GM23338 (cell line): ENCODE data around the gene ANKRD31. TPM values are rescaled to one million over a fixed set of nuclear protein-coding genes. Genes with fewer than 3 reads are reported as not detected.

Experiments used
- ATAC-seq: fragments of 200-7000 bp; cut with Tn5 transposase; 3 replicates; pipeline ENCODE4 v1.9.1; 2020
- DNase-seq: peaks from one replicate; pipeline ENCODE4 v3.0.0-alpha.2; 2015; ENCODE audit warnings: low spot score
- H2AFZ ChIP-seq: fragments of 200-600 bp; sonication (generic); 2 replicates; pipeline ENCODE4 v1.8.0; 2016; ENCODE audit warnings: antibody characterized with exemption, mild to moderate bottlenecking, moderate library complexity
- H3F3A ChIP-seq: fragments of 200-600 bp; sonication (generic); replicated peaks from 2 replicates; pipeline ENCODE4 v1.8.0; 2017; ENCODE audit warnings: antibody characterized with exemption, mixed run types, low read depth
- H3K27ac ChIP-seq: fragments of 200-600 bp; sonication (generic); 2 replicates; pipeline ENCODE4 v1.6.1; 2016; ENCODE audit warnings: low read depth
- H3K27me3 ChIP-seq: fragments of 200-600 bp; sonication (generic); 2 replicates; pipeline ENCODE4 v1.8.0; 2016; ENCODE audit warnings: mild to moderate bottlenecking, mixed run types, moderate library complexity; ENCODE audit not compliant: insufficient read depth
- H3K36me3 ChIP-seq: fragments of 200-600 bp; sonication (generic); 2 replicates; pipeline ENCODE4 v1.8.0; 2016; ENCODE audit warnings: mild to moderate bottlenecking; ENCODE audit not compliant: insufficient read depth
- H3K4me1 ChIP-seq: fragments of 200-600 bp; sonication (generic); 2 replicates; pipeline ENCODE4 v1.8.0; 2016; ENCODE audit warnings: mild to moderate bottlenecking, moderate library complexity; ENCODE audit not compliant: insufficient read depth
- H3K4me2 ChIP-seq: fragments of 200-600 bp; sonication (generic); 2 replicates; pipeline ENCODE4 v1.7.1; 2017; ENCODE audit warnings: mixed run types
- H3K4me3 ChIP-seq: fragments of 200-600 bp; sonication (generic); 2 replicates; pipeline ENCODE4 v1.6.1; 2016; ENCODE audit warnings: mixed run types
- H3K79me2 ChIP-seq: fragments of 200-600 bp; sonication (generic); replicated peaks from 2 replicates; pipeline ENCODE4 v1.8.0; 2017; ENCODE audit warnings: mild to moderate bottlenecking; ENCODE audit not compliant: insufficient read depth
- H3K9me2 ChIP-seq: fragments of 200-600 bp; sonication (generic); 2 replicates; pipeline ENCODE4 v1.8.0; 2017; ENCODE audit not compliant: insufficient read depth
- H4K20me1 ChIP-seq: fragments of 200-600 bp; sonication (generic); replicated peaks from 2 replicates; pipeline ENCODE4 v1.8.0; 2017; ENCODE audit warnings: mild to moderate bottlenecking; ENCODE audit not compliant: insufficient read depth
- H3K27ac Mint-ChIP-seq: 2 replicates; pipeline ENCODE4 v1.8.0; 2020; ENCODE audit warnings: inconsistent platforms, mild to moderate bottlenecking, moderate library complexity, mixed read lengths
- H3K27me3 Mint-ChIP-seq: 3 replicates; pipeline ENCODE4 v1.8.0; 2022; ENCODE audit warnings: low read depth, mild to moderate bottlenecking, moderate library complexity, mixed read lengths, inconsistent platforms; ENCODE audit not compliant: insufficient read depth, poor library complexity
- H3K36me3 Mint-ChIP-seq: 3 replicates; pipeline ENCODE4 v1.8.0; 2021; ENCODE audit warnings: low read depth, mild to moderate bottlenecking, inconsistent platforms, moderate library complexity, mixed read lengths
- H3K4me1 Mint-ChIP-seq: 3 replicates; pipeline ENCODE4 v1.8.0; 2020; ENCODE audit warnings: mild to moderate bottlenecking, inconsistent platforms, mixed read lengths
- H3K4me3 Mint-ChIP-seq: 3 replicates; pipeline ENCODE4 v1.8.0; 2021; ENCODE audit warnings: moderate library complexity, mild to moderate bottlenecking, inconsistent platforms, mixed read lengths
- H3K9me3 Mint-ChIP-seq: 3 replicates; pipeline ENCODE4 v1.8.0; 2020; ENCODE audit warnings: moderate library complexity, mild to moderate bottlenecking, inconsistent platforms, mixed read lengths
- EZH2 ChIP-seq: fragments of 200-600 bp; sonication (generic); IDR thresholded peaks from one replicate; pipeline ENCODE4 v1.8.0; 2017; ENCODE audit warnings: antibody characterized with exemption, mild to moderate bottlenecking, low read depth; ENCODE audit not compliant: unreplicated experiment
- EZH2phosphoT487 ChIP-seq: fragments of 200-600 bp; sonication (generic); IDR thresholded peaks from one replicate; pipeline ENCODE4 v1.8.1; 2018; ENCODE audit warnings: antibody characterized with exemption; ENCODE audit not compliant: unreplicated experiment
- NANOG ChIP-seq: IDR thresholded peaks from 2 replicates; pipeline ENCODE4 v1.6.1; 2016; ENCODE audit warnings: antibody characterized with exemption, borderline replicate concordance
- ZNF331 ChIP-seq: fragments of 250-450 bp; sonication (Bioruptor Pico); IDR thresholded peaks from 2 replicates; pipeline ENCODE4 v1.5.0; 2020; ENCODE audit warnings: low read depth, mild to moderate bottlenecking, moderate library complexity
- polyA plus RNA-seq: library from polyadenylated mRNA; unstranded; fragments of >200 nt; fragmentation: Nextera tagmentation; extraction: Ambion mirVana; gene quantifications from 2 replicates; pipeline ENCODE4 v1.2.1, GENCODE V29; 2016
- total RNA-seq: library from RNA; depleted of rRNA; stranded (reverse); fragments of >200 nt; shearing (Covaris generic); gene quantifications from 2 replicates; pipeline ENCODE4 v1.2.3, GENCODE V29; 2014
- TF ChIP-seq, protein P1 (sequence below): fragments of 250-450 bp; sonication (Bioruptor Pico); IDR thresholded peaks from 2 replicates; pipeline ENCODE4 v1.5.0; 2020; ENCODE audit warnings: mild to moderate bottlenecking, moderate library complexity
- TF ChIP-seq, protein P2 (sequence below), 2 experiments: fragments of 200-600 bp in 1 of 2; sonication (generic) in 1 of 2; conservative IDR thresholded peaks; 2 replicates each; pipeline versions ENCODE4 v1.5.1 to v1.6.1; 2016 to 2017; ENCODE audit warnings: antibody characterized with exemption in 2 of 2, low read depth in 2 of 2, mild to moderate bottlenecking in 2 of 2, moderate library complexity in 1 of 2

Gene ANKRD31
- total and polyA plus RNA-seq, 2 experiments from 2014 or later, result 0.18 to 0.59 TPM

DNA sequence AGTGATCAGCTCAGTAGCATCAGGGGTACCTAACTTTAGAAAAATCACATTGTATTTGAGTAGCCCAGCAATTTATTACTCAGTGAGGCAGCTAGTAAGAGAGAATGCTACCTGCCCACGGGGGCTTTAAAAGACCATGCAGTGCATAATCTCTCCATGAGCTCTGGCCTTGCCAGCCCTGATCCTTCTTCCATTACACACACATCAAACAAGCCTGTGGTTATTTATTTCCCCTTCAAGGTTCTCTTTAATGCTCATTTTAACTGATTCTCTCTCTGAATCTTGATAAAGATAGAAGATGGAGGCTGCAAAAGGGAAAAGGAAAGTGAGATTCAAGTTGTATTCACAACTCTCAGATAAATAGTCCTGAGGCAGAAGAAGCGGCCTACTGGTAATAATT is 22.3 kb downstream of the ANKRD31 start (continued):
- TF ChIP-seq ZNF331 (CRISPR knock-in tag) (no peak), EZH2 (no peak)

DNA sequence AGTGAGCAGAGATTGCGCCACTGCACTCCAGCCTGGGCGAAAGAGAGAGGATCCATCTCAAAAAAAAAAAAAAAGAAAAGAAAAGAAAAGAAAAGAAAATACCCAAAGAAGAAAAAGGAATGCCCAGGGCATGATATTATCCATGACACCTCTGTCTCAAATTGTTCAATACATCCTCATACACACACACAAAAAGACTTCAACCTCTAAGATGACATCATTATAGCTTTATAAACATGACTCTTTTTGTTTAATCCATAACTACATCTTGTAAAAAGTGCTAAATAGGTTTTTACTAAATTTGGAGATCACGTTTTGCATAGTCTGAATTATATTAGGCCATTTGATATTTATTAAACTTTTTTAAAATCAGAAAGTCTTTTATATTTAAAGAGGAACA is 33.1 kb downstream of the ANKRD31 start:
- H3F3A ChIP-seq, result no peaks in the 10 kb centered on the region
- DNase-seq (no peak), ATAC-seq (no peak)
- H3K36me3 ChIP-seq, result no peaks in the 10 kb centered on the region
- Mint-ChIP-seq H3K27me3 (no peaks in the 10 kb centered on the region), H3K27ac (no peak overlapping the region), H3K4me1 (no peaks in the 10 kb centered on the region), H3K4me3 (no peak overlapping the region), H3K36me3 (no peaks in the 10 kb centered on the region), H3K9me3 (no peaks in the 10 kb centered on the region)
- no peaks in the 10 kb centered on the region for H4K20me1 ChIP-seq
- no peak overlapping the region for H3K27ac ChIP-seq
- TF ChIP-seq, protein P1, sequence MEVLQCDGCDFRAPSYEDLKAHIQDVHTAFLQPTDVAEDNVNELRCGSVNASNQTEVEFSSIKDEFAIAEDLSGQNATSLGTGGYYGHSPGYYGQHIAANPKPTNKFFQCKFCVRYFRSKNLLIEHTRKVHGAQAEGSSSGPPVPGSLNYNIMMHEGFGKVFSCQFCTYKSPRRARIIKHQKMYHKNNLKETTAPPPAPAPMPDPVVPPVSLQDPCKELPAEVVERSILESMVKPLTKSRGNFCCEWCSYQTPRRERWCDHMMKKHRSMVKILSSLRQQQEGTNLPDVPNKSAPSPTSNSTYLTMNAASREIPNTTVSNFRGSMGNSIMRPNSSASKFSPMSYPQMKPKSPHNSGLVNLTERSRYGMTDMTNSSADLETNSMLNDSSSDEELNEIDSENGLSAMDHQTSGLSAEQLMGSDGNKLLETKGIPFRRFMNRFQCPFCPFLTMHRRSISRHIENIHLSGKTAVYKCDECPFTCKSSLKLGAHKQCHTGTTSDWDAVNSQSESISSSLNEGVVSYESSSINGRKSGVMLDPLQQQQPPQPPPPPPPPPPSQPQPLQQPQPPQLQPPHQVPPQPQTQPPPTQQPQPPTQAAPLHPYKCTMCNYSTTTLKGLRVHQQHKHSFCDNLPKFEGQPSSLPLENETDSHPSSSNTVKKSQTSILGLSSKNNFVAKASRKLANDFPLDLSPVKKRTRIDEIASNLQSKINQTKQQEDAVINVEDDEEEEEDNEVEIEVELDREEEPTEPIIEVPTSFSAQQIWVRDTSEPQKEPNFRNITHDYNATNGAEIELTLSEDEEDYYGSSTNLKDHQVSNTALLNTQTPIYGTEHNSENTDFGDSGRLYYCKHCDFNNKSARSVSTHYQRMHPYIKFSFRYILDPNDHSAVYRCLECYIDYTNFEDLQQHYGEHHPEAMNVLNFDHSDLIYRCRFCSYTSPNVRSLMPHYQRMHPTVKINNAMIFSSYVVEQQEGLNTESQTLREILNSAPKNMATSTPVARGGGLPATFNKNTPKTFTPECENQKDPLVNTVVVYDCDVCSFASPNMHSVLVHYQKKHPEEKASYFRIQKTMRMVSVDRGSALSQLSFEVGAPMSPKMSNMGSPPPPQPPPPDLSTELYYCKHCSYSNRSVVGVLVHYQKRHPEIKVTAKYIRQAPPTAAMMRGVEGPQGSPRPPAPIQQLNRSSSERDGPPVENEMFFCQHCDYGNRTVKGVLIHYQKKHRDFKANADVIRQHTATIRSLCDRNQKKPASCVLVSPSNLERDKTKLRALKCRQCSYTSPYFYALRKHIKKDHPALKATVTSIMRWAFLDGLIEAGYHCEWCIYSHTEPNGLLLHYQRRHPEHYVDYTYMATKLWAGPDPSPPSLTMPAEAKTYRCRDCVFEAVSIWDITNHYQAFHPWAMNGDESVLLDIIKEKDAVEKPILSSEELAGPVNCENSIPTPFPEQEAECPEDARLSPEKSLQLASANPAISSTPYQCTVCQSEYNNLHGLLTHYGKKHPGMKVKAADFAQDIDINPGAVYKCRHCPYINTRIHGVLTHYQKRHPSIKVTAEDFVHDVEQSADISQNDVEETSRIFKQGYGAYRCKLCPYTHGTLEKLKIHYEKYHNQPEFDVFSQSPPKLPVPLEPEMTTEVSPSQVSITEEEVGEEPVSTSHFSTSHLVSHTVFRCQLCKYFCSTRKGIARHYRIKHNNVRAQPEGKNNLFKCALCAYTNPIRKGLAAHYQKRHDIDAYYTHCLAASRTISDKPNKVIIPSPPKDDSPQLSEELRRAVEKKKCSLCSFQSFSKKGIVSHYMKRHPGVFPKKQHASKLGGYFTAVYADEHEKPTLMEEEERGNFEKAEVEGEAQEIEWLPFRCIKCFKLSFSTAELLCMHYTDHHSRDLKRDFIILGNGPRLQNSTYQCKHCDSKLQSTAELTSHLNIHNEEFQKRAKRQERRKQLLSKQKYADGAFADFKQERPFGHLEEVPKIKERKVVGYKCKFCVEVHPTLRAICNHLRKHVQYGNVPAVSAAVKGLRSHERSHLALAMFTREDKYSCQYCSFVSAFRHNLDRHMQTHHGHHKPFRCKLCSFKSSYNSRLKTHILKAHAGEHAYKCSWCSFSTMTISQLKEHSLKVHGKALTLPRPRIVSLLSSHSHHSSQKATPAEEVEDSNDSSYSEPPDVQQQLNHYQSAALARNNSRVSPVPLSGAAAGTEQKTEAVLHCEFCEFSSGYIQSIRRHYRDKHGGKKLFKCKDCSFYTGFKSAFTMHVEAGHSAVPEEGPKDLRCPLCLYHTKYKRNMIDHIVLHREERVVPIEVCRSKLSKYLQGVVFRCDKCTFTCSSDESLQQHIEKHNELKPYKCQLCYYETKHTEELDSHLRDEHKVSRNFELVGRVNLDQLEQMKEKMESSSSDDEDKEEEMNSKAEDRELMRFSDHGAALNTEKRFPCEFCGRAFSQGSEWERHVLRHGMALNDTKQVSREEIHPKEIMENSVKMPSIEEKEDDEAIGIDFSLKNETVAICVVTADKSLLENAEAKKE, result no peak
- TF ChIP-seq EZH2phosphoT487, result no peak
- TF ChIP-seq, protein P2, sequence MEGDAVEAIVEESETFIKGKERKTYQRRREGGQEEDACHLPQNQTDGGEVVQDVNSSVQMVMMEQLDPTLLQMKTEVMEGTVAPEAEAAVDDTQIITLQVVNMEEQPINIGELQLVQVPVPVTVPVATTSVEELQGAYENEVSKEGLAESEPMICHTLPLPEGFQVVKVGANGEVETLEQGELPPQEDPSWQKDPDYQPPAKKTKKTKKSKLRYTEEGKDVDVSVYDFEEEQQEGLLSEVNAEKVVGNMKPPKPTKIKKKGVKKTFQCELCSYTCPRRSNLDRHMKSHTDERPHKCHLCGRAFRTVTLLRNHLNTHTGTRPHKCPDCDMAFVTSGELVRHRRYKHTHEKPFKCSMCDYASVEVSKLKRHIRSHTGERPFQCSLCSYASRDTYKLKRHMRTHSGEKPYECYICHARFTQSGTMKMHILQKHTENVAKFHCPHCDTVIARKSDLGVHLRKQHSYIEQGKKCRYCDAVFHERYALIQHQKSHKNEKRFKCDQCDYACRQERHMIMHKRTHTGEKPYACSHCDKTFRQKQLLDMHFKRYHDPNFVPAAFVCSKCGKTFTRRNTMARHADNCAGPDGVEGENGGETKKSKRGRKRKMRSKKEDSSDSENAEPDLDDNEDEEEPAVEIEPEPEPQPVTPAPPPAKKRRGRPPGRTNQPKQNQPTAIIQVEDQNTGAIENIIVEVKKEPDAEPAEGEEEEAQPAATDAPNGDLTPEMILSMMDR (conservative IDR thresholded peaks at IDR 0.05; ENCODE audit: low read depth in 2 of 2), result no peak
- no peak for TF ChIP-seq NANOG
- H3K4me2 ChIP-seq, result no peak overlapping the region
- H2AFZ ChIP-seq, result no peak overlapping the region
- H3K79me2 ChIP-seq, result no peaks in the 10 kb centered on the region
- H3K4me1 ChIP-seq, result no peaks in the 10 kb centered on the region
- H3K27me3 ChIP-seq, result no peaks in the 10 kb centered on the region
- no peaks in the 10 kb centered on the region for H3K9me2 ChIP-seq
- no peak overlapping the region for H3K4me3 ChIP-seq
